CD14-positive monocyte (primary cell): ENCODE measurements around the gene NCBP1. TPM values are rescaled to one million over a fixed set of nuclear protein-coding genes. Genes with fewer than 3 reads are reported as not detected.

Experiments used
- DNase-seq, 3 donors: peaks; one replicate each; pipeline ENCODE4 v3.0.0-alpha.2; 2011 to 2022
- H2AFZ ChIP-seq: 2 replicates; pipeline ENCODE4 v1.6.0; 2012; ENCODE audit warnings: mild to moderate bottlenecking, low read depth, low read length, inconsistent platforms; ENCODE audit not compliant: insufficient read depth, poor library complexity, severe bottlenecking
- H3K27ac ChIP-seq, 2 donors: 1 replicate in 1 of 2; 2 replicates in 1 of 2; pipeline ENCODE4 v1.5.1; 2012 to 2013; ENCODE audit warnings: low read length in 2 of 2, control low read depth in 1 of 2, inconsistent platforms in 1 of 2, low read depth in 1 of 2, mild to moderate bottlenecking in 1 of 2
- H3K27me3 ChIP-seq, 2 donors: one replicate each; pipeline versions ENCODE4 v1.6.0 to v1.6.1; 2011 to 2013; ENCODE audit warnings: low read length in 2 of 2; ENCODE audit not compliant: control insufficient read depth in 2 of 2, insufficient read depth in 2 of 2
- H3K36me3 ChIP-seq, 2 donors: replicated peaks in 1 of 2; 1 replicate in 1 of 2; 2 replicates in 1 of 2; pipeline versions ENCODE4 v1.5.1 to v1.6.1; 2012 to 2013; ENCODE audit warnings: low read length in 2 of 2, control low read depth in 1 of 2, inconsistent platforms in 1 of 2, mild to moderate bottlenecking in 1 of 2; ENCODE audit not compliant: insufficient read depth in 2 of 2, control insufficient read depth in 1 of 2
- H3K4me1 ChIP-seq, 2 donors: 1 replicate in 1 of 2; 2 replicates in 1 of 2; pipeline versions ENCODE4 v1.5.1 to v1.6.1; 2012 to 2013; ENCODE audit warnings: low read length in 2 of 2, control low read depth in 1 of 2, inconsistent platforms in 1 of 2, mild to moderate bottlenecking in 1 of 2, moderate library complexity in 1 of 2; ENCODE audit not compliant: insufficient read depth in 2 of 2, control insufficient read depth in 1 of 2
- H3K4me2 ChIP-seq: replicated peaks from 2 replicates; pipeline ENCODE3; 2012; ENCODE audit warnings: low read length, moderate library complexity, mild to moderate bottlenecking; ENCODE audit not compliant: poor library complexity, severe bottlenecking; ENCODE audit errors: extremely low read depth
- H3K4me3 ChIP-seq, 3 experiments: fragments of 200-600 bp in 1 of 3; sonication (generic) in 1 of 3; replicated peaks in 1 of 3; 1 replicate in 2 of 3; 2 replicates in 1 of 3; pipeline ENCODE4 v1.5.1; 2011 to 2013; ENCODE audit warnings: low read length in 3 of 3, mild to moderate bottlenecking in 3 of 3, control low read depth in 2 of 3, low read depth in 2 of 3, inconsistent platforms in 1 of 3, moderate library complexity in 1 of 3
- H3K79me2 ChIP-seq: 2 replicates; pipeline ENCODE4 v1.6.0; 2012; ENCODE audit warnings: mild to moderate bottlenecking, control low read depth, inconsistent platforms, low read length, moderate library complexity; ENCODE audit not compliant: insufficient read depth
- H3K9ac ChIP-seq: 2 replicates; pipeline ENCODE4 v1.6.0; 2017; ENCODE audit warnings: low read length, mild to moderate bottlenecking; ENCODE audit not compliant: insufficient read depth, poor library complexity, severe bottlenecking
- H3K9me3 ChIP-seq, 2 donors: replicated peaks in 1 of 2; 1 replicate in 1 of 2; 2 replicates in 1 of 2; pipeline versions ENCODE4 v1.5.1 to v1.6.1; 2012 to 2013; ENCODE audit warnings: low read length in 2 of 2, control low read depth in 1 of 2; ENCODE audit not compliant: control insufficient read depth in 1 of 2, insufficient read depth in 1 of 2
- H4K20me1 ChIP-seq: 2 replicates; pipeline ENCODE4 v1.6.0; 2012; ENCODE audit warnings: mild to moderate bottlenecking, low read length, control low read depth, moderate library complexity; ENCODE audit not compliant: insufficient read depth
- H3K27ac Mint-ChIP-seq, 7 donors: one replicate each; pipeline ENCODE4 v1.8.0; 2020; ENCODE audit warnings: mild to moderate bottlenecking in 7 of 7, mixed read lengths in 7 of 7, moderate library complexity in 6 of 7, inconsistent platforms in 2 of 7
- H3K27me3 Mint-ChIP-seq, 3 donors: one replicate each; pipeline ENCODE4 v1.8.0; 2021 to 2022; ENCODE audit warnings: low read depth in 3 of 3, mild to moderate bottlenecking in 3 of 3, mixed read lengths in 3 of 3, moderate library complexity in 3 of 3, inconsistent platforms in 1 of 3
- H3K36me3 Mint-ChIP-seq, 2 donors: one replicate each; pipeline ENCODE4 v1.8.0; 2020; ENCODE audit warnings: mixed read lengths in 2 of 2, inconsistent platforms in 1 of 2, mild to moderate bottlenecking in 1 of 2
- H3K4me1 Mint-ChIP-seq: one replicate; pipeline ENCODE4 v1.8.0; 2020; ENCODE audit warnings: mild to moderate bottlenecking, mixed read lengths
- H3K4me3 Mint-ChIP-seq, 2 donors: one replicate each; pipeline ENCODE4 v1.8.0; 2020; ENCODE audit warnings: mild to moderate bottlenecking in 2 of 2, mixed read lengths in 2 of 2, moderate library complexity in 1 of 2
- H3K9me3 Mint-ChIP-seq, 7 donors: one replicate each; pipeline ENCODE4 v1.8.0; 2020 to 2022; ENCODE audit warnings: mixed read lengths in 7 of 7, mild to moderate bottlenecking in 6 of 7, moderate library complexity in 6 of 7, inconsistent platforms in 2 of 7
- WGBS: methylation state at CpG from one replicate; pipeline ENCODE4 v1.1.5; 2013; ENCODE audit warnings: missing lambda C conversion rate; ENCODE audit not compliant: insufficient coverage; 5-methylcytosine and 5-hydroxymethylcytosine counted together
- intact Hi-C, 2 donors: fragments of 100-400 bp; cut with micrococcal nuclease; formaldehyde crosslinking; loops; one replicate each; pipeline versions ENCODE4 v1.15.0 to v1.15.1; 2023
- polyA plus RNA-seq, 3 donors: library from polyadenylated mRNA; depleted of rRNA in 1 of 3; unstranded in 2 of 3; stranded (reverse) in 1 of 3; fragments of 300-500 nt in 2 of 3; fragments of >200 nt in 1 of 3; fragmentation: Illumina TruSeq in 2 of 3; gene quantifications; 1 replicate in 2 of 3; 2 replicates in 1 of 3; pipeline ENCODE4 v1.2.3, GENCODE V29; 2012 to 2021
- TF ChIP-seq, protein P1 (sequence below): fragments of 200-600 bp; IDR thresholded peaks from one replicate; pipeline ENCODE4 v1.8.0; 2022; ENCODE audit warnings: antibody characterized with exemption, mild to moderate bottlenecking

The NCBP1 gene
- polyA plus RNA-seq, 3 donors, result 8.9 to 15.8 (median 11.1) TPM

DNA sequence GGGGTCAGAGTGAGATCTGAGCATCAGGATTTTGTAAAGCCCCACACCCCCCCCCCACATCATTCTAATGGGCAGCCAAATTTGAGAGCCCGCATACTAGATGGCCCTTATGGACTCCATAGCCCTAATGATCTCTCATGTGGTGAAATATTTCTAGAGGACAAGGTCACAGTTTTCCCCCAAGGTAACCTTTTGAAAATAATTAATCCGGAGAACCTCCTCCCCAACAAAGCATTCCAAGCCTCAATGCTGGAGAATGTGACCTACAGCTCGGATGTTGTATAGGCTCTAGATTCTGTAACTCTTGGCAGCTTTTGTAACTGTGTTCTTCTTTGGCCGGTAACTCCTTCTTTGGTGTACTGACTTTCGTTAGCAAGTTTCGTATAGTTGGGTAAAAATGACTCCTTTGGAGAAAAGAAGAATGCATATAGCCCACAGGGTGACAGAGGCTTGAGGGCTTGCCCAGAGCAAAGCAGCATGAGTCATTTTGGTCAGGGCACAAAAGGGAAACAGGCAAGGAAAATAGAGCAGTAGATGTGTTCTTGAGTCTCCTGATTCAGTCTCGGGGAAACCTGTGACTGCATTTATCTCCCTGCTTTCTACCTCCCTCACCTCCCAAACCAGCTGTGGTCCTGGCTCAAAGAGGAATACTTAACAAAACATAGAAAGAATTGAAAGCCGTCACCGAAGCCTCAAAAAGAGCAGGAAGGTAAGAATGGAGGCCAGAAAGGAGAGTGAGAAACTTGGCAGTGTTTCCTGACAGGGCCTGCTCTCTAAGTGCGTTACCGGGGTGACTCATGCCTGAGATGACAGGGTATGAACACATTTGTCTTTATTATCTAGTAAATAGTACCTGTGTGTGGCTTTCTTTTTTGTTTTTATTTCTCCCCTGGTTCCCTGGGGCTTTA, 70.1 kb downstream of the NCBP1 start:
- TF ChIP-seq, protein P1, sequence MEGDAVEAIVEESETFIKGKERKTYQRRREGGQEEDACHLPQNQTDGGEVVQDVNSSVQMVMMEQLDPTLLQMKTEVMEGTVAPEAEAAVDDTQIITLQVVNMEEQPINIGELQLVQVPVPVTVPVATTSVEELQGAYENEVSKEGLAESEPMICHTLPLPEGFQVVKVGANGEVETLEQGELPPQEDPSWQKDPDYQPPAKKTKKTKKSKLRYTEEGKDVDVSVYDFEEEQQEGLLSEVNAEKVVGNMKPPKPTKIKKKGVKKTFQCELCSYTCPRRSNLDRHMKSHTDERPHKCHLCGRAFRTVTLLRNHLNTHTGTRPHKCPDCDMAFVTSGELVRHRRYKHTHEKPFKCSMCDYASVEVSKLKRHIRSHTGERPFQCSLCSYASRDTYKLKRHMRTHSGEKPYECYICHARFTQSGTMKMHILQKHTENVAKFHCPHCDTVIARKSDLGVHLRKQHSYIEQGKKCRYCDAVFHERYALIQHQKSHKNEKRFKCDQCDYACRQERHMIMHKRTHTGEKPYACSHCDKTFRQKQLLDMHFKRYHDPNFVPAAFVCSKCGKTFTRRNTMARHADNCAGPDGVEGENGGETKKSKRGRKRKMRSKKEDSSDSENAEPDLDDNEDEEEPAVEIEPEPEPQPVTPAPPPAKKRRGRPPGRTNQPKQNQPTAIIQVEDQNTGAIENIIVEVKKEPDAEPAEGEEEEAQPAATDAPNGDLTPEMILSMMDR, result no peak
- H3K4me1 ChIP-seq, result peaks cover 7 to 9% of the 10 kb centered on the region in 2 donors
- no peaks in the 10 kb centered on the region for H3K79me2 ChIP-seq
- no peak overlapping the region for H3K27ac ChIP-seq
- peak overlapping the region in 1 of 2 donors; percentile 22 for H3K4me3 Mint-ChIP-seq
- H3K36me3 Mint-ChIP-seq, result no peaks in the 10 kb centered on the region
- intact Hi-C loops, result loop anchor here in 1 of 2 donors (10.0 kb wide), 1 partner anchor 231 kb away; the partner anchor contains the start of gene HEMGN
- no peaks in the 10 kb centered on the region for H3K9me3 Mint-ChIP-seq
- no peak overlapping the region for H3K4me3 ChIP-seq
- no peak overlapping the region for H2AFZ ChIP-seq
- no peak overlapping the region for H3K9ac ChIP-seq
- peaks cover 17 to 42% of the 10 kb centered on the region in 2 donors for H3K27me3 ChIP-seq
- peak overlapping the region in 1 of 7 donors; percentile 58 for H3K27ac Mint-ChIP-seq
- WGBS, result 79% methylated on average over 3 of the region's 11 CpGs
- no peaks in the 10 kb centered on the region for H4K20me1 ChIP-seq
- no peak overlapping the region for H3K4me2 ChIP-seq
- H3K27me3 Mint-ChIP-seq, result peaks cover 18 to 56% (median 23%) of the 10 kb centered on the region in 3 donors
- H3K4me1 Mint-ChIP-seq, result peaks cover 12% of the 10 kb centered on the region
- peak in 1 of 3 donors; percentile 52 for DNase-seq
- H3K36me3 ChIP-seq, result no peaks in the 10 kb centered on the region
- no peaks in the 10 kb centered on the region for H3K9me3 ChIP-seq

DNA sequence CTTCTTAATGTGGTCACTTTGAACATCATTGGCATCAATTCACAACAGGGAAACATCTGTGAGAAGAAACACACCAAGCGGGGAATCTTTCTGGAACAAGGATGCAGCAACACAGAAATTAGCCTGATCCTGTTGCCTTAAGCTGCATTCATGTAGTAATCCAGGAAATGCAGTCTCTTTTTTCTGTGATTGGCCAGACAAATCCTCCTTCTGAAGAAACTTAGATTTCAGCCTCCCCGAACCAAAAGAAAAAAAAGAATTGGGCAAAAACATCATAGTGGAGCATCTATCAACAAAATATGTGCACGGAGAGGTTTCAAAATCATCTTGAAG, 70.7 kb downstream of the NCBP1 start:
- peaks cover 6% of the 10 kb centered on the region for H3K4me1 Mint-ChIP-seq
- peaks cover 1 to 3% of the 10 kb centered on the region in 2 donors for H3K4me1 ChIP-seq
- no peaks in the 10 kb centered on the region for H3K79me2 ChIP-seq
- H3K36me3 ChIP-seq, result no peaks in the 10 kb centered on the region
- intact Hi-C loops, result loop anchor here in 1 of 2 donors (10.0 kb wide), 1 partner anchor 230 kb away; the partner anchor contains the start of gene HEMGN
- H3K27me3 Mint-ChIP-seq, result peaks cover 20 to 58% (median 21%) of the 10 kb centered on the region in 3 donors
- no peaks in the 10 kb centered on the region for H3K36me3 Mint-ChIP-seq
- no peaks in the 10 kb centered on the region for H4K20me1 ChIP-seq
- no peaks in the 10 kb centered on the region for H3K9me3 Mint-ChIP-seq
- H3K4me2 ChIP-seq, result no peak overlapping the region
- DNase-seq, result no peak
- H2AFZ ChIP-seq, result no peak overlapping the region
- H3K4me3 ChIP-seq, result no peak overlapping the region
- 89% methylated on average over 1 of the region's 3 CpGs for WGBS
- H3K27me3 ChIP-seq, result peaks cover 20 to 42% of the 10 kb centered on the region in 2 donors
- no peak overlapping the region for H3K27ac ChIP-seq
- TF ChIP-seq, protein P1, result no peak
- H3K9me3 ChIP-seq, result no peaks in the 10 kb centered on the region
- no peak overlapping the region for H3K27ac Mint-ChIP-seq
- H3K9ac ChIP-seq, result no peak overlapping the region
- H3K4me3 Mint-ChIP-seq, result peak overlapping the region in 1 of 2 donors; percentile 22
